ENCODE results near the gene POT1. TPM values are rescaled to one million over a fixed set of nuclear protein-coding genes. Genes with fewer than 3 reads are reported as not detected.

POT1 gene
- total RNA-seq, 4 donors from 2014 or later, result 13.8 to 91.6 (median 23.5) TPM

DNA sequence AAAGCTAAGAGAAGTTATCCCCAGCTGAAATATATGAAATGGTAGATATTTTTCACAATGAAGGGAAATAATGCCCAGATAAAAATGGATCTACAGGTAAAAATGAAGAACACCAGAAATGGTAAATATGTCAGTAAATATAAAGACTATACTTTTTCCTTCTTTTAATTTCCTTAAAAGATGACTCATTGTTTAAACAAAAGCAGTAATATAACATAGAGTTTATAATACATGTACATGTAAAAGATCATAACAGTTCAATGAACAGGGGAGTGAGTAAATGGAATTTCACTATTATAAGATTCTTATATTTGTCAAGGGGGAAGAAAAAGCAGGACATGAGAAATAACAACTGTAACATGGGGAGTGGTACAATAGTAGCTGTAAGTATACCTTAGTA is 7.4 kb downstream of the POT1 start:
- no peak overlapping the region for H3K4me3 ChIP-seq
- H3K9me3 ChIP-seq, result no peaks in the 10 kb centered on the region
- TF ChIP-seq, protein P1, sequence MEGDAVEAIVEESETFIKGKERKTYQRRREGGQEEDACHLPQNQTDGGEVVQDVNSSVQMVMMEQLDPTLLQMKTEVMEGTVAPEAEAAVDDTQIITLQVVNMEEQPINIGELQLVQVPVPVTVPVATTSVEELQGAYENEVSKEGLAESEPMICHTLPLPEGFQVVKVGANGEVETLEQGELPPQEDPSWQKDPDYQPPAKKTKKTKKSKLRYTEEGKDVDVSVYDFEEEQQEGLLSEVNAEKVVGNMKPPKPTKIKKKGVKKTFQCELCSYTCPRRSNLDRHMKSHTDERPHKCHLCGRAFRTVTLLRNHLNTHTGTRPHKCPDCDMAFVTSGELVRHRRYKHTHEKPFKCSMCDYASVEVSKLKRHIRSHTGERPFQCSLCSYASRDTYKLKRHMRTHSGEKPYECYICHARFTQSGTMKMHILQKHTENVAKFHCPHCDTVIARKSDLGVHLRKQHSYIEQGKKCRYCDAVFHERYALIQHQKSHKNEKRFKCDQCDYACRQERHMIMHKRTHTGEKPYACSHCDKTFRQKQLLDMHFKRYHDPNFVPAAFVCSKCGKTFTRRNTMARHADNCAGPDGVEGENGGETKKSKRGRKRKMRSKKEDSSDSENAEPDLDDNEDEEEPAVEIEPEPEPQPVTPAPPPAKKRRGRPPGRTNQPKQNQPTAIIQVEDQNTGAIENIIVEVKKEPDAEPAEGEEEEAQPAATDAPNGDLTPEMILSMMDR (IDR thresholded peaks at IDR 0.05), result no peak
- no peak for TF ChIP-seq POLR2A (IDR thresholded peaks at IDR 0.05)
- no peak for DNase-seq
- intact Hi-C loops (cut with DNase I; ENCODE audit: low total_unique reads), result no loop called here
- no peak overlapping the region for H3K27ac ChIP-seq
- no peaks in the 10 kb centered on the region for H3K36me3 ChIP-seq
- no peaks in the 10 kb centered on the region for H3K27me3 ChIP-seq
- no peaks in the 10 kb centered on the region for H3K4me1 ChIP-seq

DNA sequence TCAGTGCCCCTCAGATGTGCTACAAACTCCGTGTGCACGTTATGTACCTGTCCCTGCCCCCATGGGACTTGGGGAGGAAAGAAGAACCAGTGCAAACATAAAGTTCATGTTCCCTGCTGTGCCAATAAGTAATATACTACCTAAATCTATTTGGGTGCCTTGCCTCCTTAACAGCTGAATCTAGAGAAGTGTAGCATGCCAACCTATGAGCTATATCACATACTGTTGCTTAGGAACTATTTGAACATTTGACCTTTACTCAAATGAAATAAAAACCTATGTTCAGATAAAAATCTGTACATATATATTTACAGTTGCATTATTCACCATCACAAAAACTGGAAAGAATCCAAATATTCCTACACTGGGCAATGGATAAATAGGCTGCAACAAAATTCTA is 9.8 kb downstream of the POT1 start:
- no peak for DNase-seq
- no peak for TF ChIP-seq POLR2A (IDR thresholded peaks at IDR 0.05)
- TF ChIP-seq, protein P1 (IDR thresholded peaks at IDR 0.05), result no peak
- Histone ChIP-seq H3K36me3 (no peaks in the 10 kb centered on the region), H3K27ac (no peak overlapping the region), H3K27me3 (no peaks in the 10 kb centered on the region), H3K9me3 (no peaks in the 10 kb centered on the region), H3K4me1 (no peaks in the 10 kb centered on the region), H3K4me3 (no peak overlapping the region)
- intact Hi-C loops (cut with DNase I; ENCODE audit: low total_unique reads), result no loop called here

DNA sequence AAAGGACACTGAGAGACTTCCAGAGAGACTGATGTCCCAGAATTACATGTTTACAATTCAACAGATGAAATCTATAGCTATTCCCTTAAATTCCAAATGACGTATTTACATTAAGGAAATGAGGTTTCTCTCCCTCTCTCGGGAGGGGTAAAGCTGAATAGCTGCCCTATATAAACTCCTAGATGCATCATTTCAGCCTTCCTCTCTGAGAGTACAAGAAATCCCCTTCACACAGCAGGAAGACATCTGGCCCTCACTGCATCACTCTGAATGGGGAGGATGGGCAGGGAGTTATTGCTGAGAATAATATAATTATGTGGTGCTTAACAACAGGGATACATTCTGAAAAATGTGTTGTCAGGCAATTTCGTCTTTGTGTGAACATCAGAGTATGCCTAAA is 11.0 kb downstream of the POT1 start:
- H3K4me1 ChIP-seq, result no peaks in the 10 kb centered on the region
- no peak overlapping the region for H3K4me3 ChIP-seq
- DNase-seq, result no peak
- H3K36me3 ChIP-seq, result no peaks in the 10 kb centered on the region
- H3K9me3 ChIP-seq, result no peaks in the 10 kb centered on the region
- TF ChIP-seq, protein P1 (IDR thresholded peaks at IDR 0.05), result no peak
- TF ChIP-seq POLR2A (IDR thresholded peaks at IDR 0.05), result no peak
- no peaks in the 10 kb centered on the region for H3K27me3 ChIP-seq
- no peak overlapping the region for H3K27ac ChIP-seq
- intact Hi-C loops (cut with DNase I; ENCODE audit: low total_unique reads), result no loop called here

DNA sequence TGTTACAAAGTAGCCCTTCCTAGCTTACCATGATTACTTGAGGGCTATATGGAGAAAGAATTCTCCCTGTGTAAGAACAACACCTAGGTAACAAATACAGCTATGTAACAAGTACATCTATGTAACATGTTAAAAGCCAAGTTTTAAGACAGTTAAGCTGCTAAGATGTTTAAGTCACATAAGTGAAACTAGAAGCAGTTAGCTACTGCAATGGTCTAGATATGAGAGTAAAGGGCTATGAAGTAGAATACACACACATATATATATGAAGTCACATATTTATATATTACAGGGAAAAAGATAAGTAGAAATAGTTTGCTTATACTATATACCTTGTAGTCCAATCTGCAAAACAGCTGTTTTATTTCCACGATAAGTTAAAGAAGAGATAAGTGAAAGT is 14.4 kb downstream of the POT1 start:
- no peak for DNase-seq
- H3K27me3 ChIP-seq, result no peaks in the 10 kb centered on the region
- H3K4me3 ChIP-seq, result no peak overlapping the region
- intact Hi-C loops (cut with DNase I; ENCODE audit: low total_unique reads), result no loop called here
- no peaks in the 10 kb centered on the region for H3K4me1 ChIP-seq
- no peaks in the 10 kb centered on the region for H3K9me3 ChIP-seq
- no peak overlapping the region for H3K27ac ChIP-seq
- no peaks in the 10 kb centered on the region for H3K36me3 ChIP-seq
- TF ChIP-seq, protein P1 (IDR thresholded peaks at IDR 0.05), result no peak

DNA sequence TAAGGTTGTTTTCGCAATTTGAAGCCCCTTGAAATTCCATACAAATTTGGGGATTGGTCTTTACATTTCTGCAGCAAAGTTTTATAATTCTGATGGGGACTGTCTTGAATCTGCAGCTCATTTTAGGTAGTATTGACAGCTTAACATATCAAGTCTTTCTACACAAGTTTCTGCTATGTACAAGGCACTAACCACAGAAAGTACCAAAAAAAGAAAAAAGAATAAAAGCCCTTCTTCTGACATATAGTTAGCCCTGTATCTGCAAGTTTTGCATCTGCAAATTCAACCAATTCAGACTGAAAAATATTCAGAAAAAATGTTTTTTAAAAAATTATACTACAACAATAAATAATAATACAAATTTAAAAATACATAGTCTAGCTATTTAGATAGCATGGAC is 15.3 kb downstream of the POT1 start:
- intact Hi-C loops (cut with DNase I; ENCODE audit: low total_unique reads), result no loop called here
- TF ChIP-seq, protein P1 (IDR thresholded peaks at IDR 0.05), result no peak
- no peaks in the 10 kb centered on the region for H3K4me1 ChIP-seq
- H3K27me3 ChIP-seq, result no peaks in the 10 kb centered on the region
- no peaks in the 10 kb centered on the region for H3K9me3 ChIP-seq
- H3K36me3 ChIP-seq, result no peaks in the 10 kb centered on the region
- no peak overlapping the region for H3K27ac ChIP-seq
- no peak for DNase-seq
- H3K4me3 ChIP-seq, result no peak overlapping the region
